GM23338 (cell line): ENCODE data around the gene PPA1. TPM values are rescaled to one million over a fixed set of nuclear protein-coding genes. Genes with fewer than 3 reads are reported as not detected.

Source experiments
- ATAC-seq: fragments of 200-7000 bp; cut with Tn5 transposase; 3 replicates; pipeline ENCODE4 v1.9.1; 2020
- DNase-seq: peaks from one replicate; pipeline ENCODE4 v3.0.0-alpha.2; 2015; ENCODE audit warnings: low spot score
- H2AFZ ChIP-seq: fragments of 200-600 bp; sonication (generic); 2 replicates; pipeline ENCODE4 v1.8.0; 2016; ENCODE audit warnings: antibody characterized with exemption, mild to moderate bottlenecking, moderate library complexity
- H3F3A ChIP-seq: fragments of 200-600 bp; sonication (generic); replicated peaks from 2 replicates; pipeline ENCODE4 v1.8.0; 2017; ENCODE audit warnings: antibody characterized with exemption, mixed run types, low read depth
- H3K27ac ChIP-seq: fragments of 200-600 bp; sonication (generic); 2 replicates; pipeline ENCODE4 v1.6.1; 2016; ENCODE audit warnings: low read depth
- H3K27me3 ChIP-seq: fragments of 200-600 bp; sonication (generic); 2 replicates; pipeline ENCODE4 v1.8.0; 2016; ENCODE audit warnings: mild to moderate bottlenecking, mixed run types, moderate library complexity; ENCODE audit not compliant: insufficient read depth
- H3K36me3 ChIP-seq: fragments of 200-600 bp; sonication (generic); 2 replicates; pipeline ENCODE4 v1.8.0; 2016; ENCODE audit warnings: mild to moderate bottlenecking; ENCODE audit not compliant: insufficient read depth
- H3K4me1 ChIP-seq: fragments of 200-600 bp; sonication (generic); 2 replicates; pipeline ENCODE4 v1.8.0; 2016; ENCODE audit warnings: mild to moderate bottlenecking, moderate library complexity; ENCODE audit not compliant: insufficient read depth
- H3K4me2 ChIP-seq: fragments of 200-600 bp; sonication (generic); 2 replicates; pipeline ENCODE4 v1.7.1; 2017; ENCODE audit warnings: mixed run types
- H3K4me3 ChIP-seq: fragments of 200-600 bp; sonication (generic); 2 replicates; pipeline ENCODE4 v1.6.1; 2016; ENCODE audit warnings: mixed run types
- H3K79me2 ChIP-seq: fragments of 200-600 bp; sonication (generic); replicated peaks from 2 replicates; pipeline ENCODE4 v1.8.0; 2017; ENCODE audit warnings: mild to moderate bottlenecking; ENCODE audit not compliant: insufficient read depth
- H3K9me2 ChIP-seq: fragments of 200-600 bp; sonication (generic); 2 replicates; pipeline ENCODE4 v1.8.0; 2017; ENCODE audit not compliant: insufficient read depth
- H4K20me1 ChIP-seq: fragments of 200-600 bp; sonication (generic); replicated peaks from 2 replicates; pipeline ENCODE4 v1.8.0; 2017; ENCODE audit warnings: mild to moderate bottlenecking; ENCODE audit not compliant: insufficient read depth
- H3K27ac Mint-ChIP-seq: 2 replicates; pipeline ENCODE4 v1.8.0; 2020; ENCODE audit warnings: inconsistent platforms, mild to moderate bottlenecking, moderate library complexity, mixed read lengths
- H3K27me3 Mint-ChIP-seq: 3 replicates; pipeline ENCODE4 v1.8.0; 2022; ENCODE audit warnings: low read depth, mild to moderate bottlenecking, moderate library complexity, mixed read lengths, inconsistent platforms; ENCODE audit not compliant: insufficient read depth, poor library complexity
- H3K36me3 Mint-ChIP-seq: 3 replicates; pipeline ENCODE4 v1.8.0; 2021; ENCODE audit warnings: low read depth, mild to moderate bottlenecking, inconsistent platforms, moderate library complexity, mixed read lengths
- H3K4me1 Mint-ChIP-seq: 3 replicates; pipeline ENCODE4 v1.8.0; 2020; ENCODE audit warnings: mild to moderate bottlenecking, inconsistent platforms, mixed read lengths
- H3K4me3 Mint-ChIP-seq: 3 replicates; pipeline ENCODE4 v1.8.0; 2021; ENCODE audit warnings: moderate library complexity, mild to moderate bottlenecking, inconsistent platforms, mixed read lengths
- H3K9me3 Mint-ChIP-seq: 3 replicates; pipeline ENCODE4 v1.8.0; 2020; ENCODE audit warnings: moderate library complexity, mild to moderate bottlenecking, inconsistent platforms, mixed read lengths
- CREB1 ChIP-seq: fragments of 250-450 bp; sonication (Bioruptor Pico); IDR thresholded peaks from 2 replicates; pipeline ENCODE4 v1.5.0; 2020; ENCODE audit warnings: low read depth, mild to moderate bottlenecking, moderate library complexity
- EZH2 ChIP-seq: fragments of 200-600 bp; sonication (generic); IDR thresholded peaks from one replicate; pipeline ENCODE4 v1.8.0; 2017; ENCODE audit warnings: antibody characterized with exemption, mild to moderate bottlenecking, low read depth; ENCODE audit not compliant: unreplicated experiment
- EZH2phosphoT487 ChIP-seq: fragments of 200-600 bp; sonication (generic); IDR thresholded peaks from one replicate; pipeline ENCODE4 v1.8.1; 2018; ENCODE audit warnings: antibody characterized with exemption; ENCODE audit not compliant: unreplicated experiment
- NANOG ChIP-seq: IDR thresholded peaks from 2 replicates; pipeline ENCODE4 v1.6.1; 2016; ENCODE audit warnings: antibody characterized with exemption, borderline replicate concordance
- POLR2AphosphoS5 ChIP-seq: IDR thresholded peaks from 2 replicates; pipeline ENCODE4 v1.6.1; 2016; ENCODE audit warnings: antibody characterized with exemption, low read depth
- ZNF114 ChIP-seq: fragments of 250-450 bp; sonication (Bioruptor Pico); IDR thresholded peaks from 2 replicates; pipeline ENCODE4 v1.5.0; 2020; ENCODE audit warnings: mild to moderate bottlenecking, moderate library complexity
- ZNF331 ChIP-seq: fragments of 250-450 bp; sonication (Bioruptor Pico); IDR thresholded peaks from 2 replicates; pipeline ENCODE4 v1.5.0; 2020; ENCODE audit warnings: low read depth, mild to moderate bottlenecking, moderate library complexity
- polyA plus RNA-seq: library from polyadenylated mRNA; unstranded; fragments of >200 nt; fragmentation: Nextera tagmentation; extraction: Ambion mirVana; gene quantifications from 2 replicates; pipeline ENCODE4 v1.2.1, GENCODE V29; 2016
- total RNA-seq: library from RNA; depleted of rRNA; stranded (reverse); fragments of >200 nt; shearing (Covaris generic); gene quantifications from 2 replicates; pipeline ENCODE4 v1.2.3, GENCODE V29; 2014
- TF ChIP-seq, protein P1 (sequence below), 2 experiments: fragments of 200-600 bp in 1 of 2; sonication (generic) in 1 of 2; conservative IDR thresholded peaks; 2 replicates each; pipeline versions ENCODE4 v1.5.1 to v1.6.1; 2016 to 2017; ENCODE audit warnings: antibody characterized with exemption in 2 of 2, low read depth in 2 of 2, mild to moderate bottlenecking in 2 of 2, moderate library complexity in 1 of 2
- TF ChIP-seq, protein P2 (sequence below): IDR thresholded peaks from 2 replicates; pipeline ENCODE4 v1.6.1; 2016; ENCODE audit warnings: antibody characterized with exemption
- TF ChIP-seq, protein P3 (sequence below): IDR thresholded peaks from one replicate; pipeline ENCODE4 v1.6.1; 2018; ENCODE audit warnings: antibody characterized with exemption; ENCODE audit not compliant: unreplicated experiment
- TF ChIP-seq, protein P4 (sequence below): fragments of 250-450 bp; sonication (Bioruptor Pico); IDR thresholded peaks from 2 replicates; pipeline ENCODE4 v1.5.0; 2020; ENCODE audit warnings: mild to moderate bottlenecking, moderate library complexity

The PPA1 gene
- total and polyA plus RNA-seq, 2 experiments from 2014 or later: 135 to 228 TPM

DNA sequence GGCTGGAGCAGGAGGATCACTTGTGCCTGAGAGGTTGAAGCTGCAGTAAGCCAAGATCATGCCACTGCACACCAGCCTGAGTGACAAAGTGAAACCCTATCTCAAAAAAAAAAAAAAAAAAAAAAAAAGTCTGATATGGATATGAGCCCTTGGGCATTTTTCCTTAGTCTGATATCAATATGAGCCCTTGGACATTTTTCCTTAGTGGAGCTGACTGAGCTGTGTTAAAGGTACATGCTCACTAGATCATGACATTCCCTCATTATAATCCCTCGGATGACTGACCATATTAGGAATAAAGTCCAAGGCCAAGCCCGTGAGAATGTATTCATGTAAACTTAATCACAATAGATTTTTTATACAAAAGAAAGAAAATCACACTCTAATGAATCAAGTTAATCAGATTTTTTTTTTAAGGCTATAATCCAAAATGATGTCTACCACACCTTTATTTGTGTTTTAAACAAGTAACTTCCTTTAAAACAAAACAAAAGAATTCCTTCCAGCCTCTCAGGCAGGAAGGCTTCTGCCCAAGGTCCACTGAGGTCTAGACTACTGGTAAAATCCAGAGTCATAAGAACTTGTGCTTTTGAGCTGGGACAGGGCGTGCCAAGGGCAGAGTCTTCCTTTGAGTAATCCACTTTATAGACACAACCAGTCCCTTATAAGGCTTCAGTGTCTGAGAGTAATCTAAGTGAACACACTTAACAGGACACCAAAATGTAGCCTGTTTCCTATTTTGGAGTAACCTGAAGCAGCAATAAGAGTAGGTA is 5.5 kb downstream of the PPA1 start (continued):
- no peak for TF ChIP-seq EZH2phosphoT487
- TF ChIP-seq, protein P1, sequence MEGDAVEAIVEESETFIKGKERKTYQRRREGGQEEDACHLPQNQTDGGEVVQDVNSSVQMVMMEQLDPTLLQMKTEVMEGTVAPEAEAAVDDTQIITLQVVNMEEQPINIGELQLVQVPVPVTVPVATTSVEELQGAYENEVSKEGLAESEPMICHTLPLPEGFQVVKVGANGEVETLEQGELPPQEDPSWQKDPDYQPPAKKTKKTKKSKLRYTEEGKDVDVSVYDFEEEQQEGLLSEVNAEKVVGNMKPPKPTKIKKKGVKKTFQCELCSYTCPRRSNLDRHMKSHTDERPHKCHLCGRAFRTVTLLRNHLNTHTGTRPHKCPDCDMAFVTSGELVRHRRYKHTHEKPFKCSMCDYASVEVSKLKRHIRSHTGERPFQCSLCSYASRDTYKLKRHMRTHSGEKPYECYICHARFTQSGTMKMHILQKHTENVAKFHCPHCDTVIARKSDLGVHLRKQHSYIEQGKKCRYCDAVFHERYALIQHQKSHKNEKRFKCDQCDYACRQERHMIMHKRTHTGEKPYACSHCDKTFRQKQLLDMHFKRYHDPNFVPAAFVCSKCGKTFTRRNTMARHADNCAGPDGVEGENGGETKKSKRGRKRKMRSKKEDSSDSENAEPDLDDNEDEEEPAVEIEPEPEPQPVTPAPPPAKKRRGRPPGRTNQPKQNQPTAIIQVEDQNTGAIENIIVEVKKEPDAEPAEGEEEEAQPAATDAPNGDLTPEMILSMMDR (conservative IDR thresholded peaks at IDR 0.05; ENCODE audit: low read depth in 2 of 2): no peak
- TF ChIP-seq ZNF114 (CRISPR knock-in tag): no peak
- no peak for TF ChIP-seq EZH2
- TF ChIP-seq, protein P2, sequence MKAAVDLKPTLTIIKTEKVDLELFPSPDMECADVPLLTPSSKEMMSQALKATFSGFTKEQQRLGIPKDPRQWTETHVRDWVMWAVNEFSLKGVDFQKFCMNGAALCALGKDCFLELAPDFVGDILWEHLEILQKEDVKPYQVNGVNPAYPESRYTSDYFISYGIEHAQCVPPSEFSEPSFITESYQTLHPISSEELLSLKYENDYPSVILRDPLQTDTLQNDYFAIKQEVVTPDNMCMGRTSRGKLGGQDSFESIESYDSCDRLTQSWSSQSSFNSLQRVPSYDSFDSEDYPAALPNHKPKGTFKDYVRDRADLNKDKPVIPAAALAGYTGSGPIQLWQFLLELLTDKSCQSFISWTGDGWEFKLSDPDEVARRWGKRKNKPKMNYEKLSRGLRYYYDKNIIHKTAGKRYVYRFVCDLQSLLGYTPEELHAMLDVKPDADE: no peak
- no peak for TF ChIP-seq CREB1 (CRISPR knock-in tag)
- no peak for TF ChIP-seq NANOG
- no peak for TF ChIP-seq ZNF331 (CRISPR knock-in tag)
- no peak for TF ChIP-seq POLR2AphosphoS5

DNA sequence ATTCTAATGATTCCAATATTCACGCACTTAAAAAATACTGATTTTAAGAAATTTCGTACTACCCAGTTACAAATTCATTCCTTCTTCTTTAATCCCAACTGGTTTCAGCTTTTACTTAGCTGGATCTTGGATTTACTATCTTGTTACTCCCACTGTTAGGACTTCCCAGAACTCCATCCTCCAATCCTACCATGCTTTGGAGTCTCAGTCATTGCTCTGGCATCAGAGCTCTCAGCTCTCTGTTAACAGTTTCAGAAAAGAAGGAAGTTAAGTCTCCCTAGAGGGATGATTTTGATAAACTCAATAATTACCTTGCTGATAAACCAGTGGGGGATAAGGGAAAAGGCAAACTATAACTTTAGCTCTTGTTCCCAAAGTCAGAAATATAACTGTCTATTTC is 9.5 kb downstream of the PPA1 start:
- Histone ChIP-seq H3K27me3 (no peaks in the 10 kb centered on the region), H3K9me2 (no peaks in the 10 kb centered on the region), H3K27ac (no peak overlapping the region), H3K36me3 (no peaks in the 10 kb centered on the region), H3K79me2 (peaks cover 37% of the 10 kb centered on the region), H4K20me1 (peaks cover 15% of the 10 kb centered on the region), H3F3A (0 out of 2 replicates have a peak, but pooled peaks cover 2% of the 10 kb centered on the region), H3K4me2 (no peak overlapping the region), H3K4me3 (no peak overlapping the region), H2AFZ (no peak overlapping the region), H3K4me1 (no peaks in the 10 kb centered on the region)
- Mint-ChIP-seq H3K4me1 (0 out of 3 replicates have a peak, but pooled peaks cover 2% of the 10 kb centered on the region), H3K27ac (no peak overlapping the region), H3K36me3 (peaks cover 6% of the 10 kb centered on the region; the same call in 1 of the 3 replicates), H3K9me3 (no peaks in the 10 kb centered on the region), H3K27me3 (peaks cover 2% of the 10 kb centered on the region), H3K4me3 (no peak overlapping the region)
- ATAC-seq (no peak), DNase-seq (no peak)
- TF ChIP-seq, protein P3, sequence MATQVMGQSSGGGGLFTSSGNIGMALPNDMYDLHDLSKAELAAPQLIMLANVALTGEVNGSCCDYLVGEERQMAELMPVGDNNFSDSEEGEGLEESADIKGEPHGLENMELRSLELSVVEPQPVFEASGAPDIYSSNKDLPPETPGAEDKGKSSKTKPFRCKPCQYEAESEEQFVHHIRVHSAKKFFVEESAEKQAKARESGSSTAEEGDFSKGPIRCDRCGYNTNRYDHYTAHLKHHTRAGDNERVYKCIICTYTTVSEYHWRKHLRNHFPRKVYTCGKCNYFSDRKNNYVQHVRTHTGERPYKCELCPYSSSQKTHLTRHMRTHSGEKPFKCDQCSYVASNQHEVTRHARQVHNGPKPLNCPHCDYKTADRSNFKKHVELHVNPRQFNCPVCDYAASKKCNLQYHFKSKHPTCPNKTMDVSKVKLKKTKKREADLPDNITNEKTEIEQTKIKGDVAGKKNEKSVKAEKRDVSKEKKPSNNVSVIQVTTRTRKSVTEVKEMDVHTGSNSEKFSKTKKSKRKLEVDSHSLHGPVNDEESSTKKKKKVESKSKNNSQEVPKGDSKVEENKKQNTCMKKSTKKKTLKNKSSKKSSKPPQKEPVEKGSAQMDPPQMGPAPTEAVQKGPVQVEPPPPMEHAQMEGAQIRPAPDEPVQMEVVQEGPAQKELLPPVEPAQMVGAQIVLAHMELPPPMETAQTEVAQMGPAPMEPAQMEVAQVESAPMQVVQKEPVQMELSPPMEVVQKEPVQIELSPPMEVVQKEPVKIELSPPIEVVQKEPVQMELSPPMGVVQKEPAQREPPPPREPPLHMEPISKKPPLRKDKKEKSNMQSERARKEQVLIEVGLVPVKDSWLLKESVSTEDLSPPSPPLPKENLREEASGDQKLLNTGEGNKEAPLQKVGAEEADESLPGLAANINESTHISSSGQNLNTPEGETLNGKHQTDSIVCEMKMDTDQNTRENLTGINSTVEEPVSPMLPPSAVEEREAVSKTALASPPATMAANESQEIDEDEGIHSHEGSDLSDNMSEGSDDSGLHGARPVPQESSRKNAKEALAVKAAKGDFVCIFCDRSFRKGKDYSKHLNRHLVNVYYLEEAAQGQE: no peak
- TF ChIP-seq EZH2phosphoT487: no peak
- TF ChIP-seq, protein P4, sequence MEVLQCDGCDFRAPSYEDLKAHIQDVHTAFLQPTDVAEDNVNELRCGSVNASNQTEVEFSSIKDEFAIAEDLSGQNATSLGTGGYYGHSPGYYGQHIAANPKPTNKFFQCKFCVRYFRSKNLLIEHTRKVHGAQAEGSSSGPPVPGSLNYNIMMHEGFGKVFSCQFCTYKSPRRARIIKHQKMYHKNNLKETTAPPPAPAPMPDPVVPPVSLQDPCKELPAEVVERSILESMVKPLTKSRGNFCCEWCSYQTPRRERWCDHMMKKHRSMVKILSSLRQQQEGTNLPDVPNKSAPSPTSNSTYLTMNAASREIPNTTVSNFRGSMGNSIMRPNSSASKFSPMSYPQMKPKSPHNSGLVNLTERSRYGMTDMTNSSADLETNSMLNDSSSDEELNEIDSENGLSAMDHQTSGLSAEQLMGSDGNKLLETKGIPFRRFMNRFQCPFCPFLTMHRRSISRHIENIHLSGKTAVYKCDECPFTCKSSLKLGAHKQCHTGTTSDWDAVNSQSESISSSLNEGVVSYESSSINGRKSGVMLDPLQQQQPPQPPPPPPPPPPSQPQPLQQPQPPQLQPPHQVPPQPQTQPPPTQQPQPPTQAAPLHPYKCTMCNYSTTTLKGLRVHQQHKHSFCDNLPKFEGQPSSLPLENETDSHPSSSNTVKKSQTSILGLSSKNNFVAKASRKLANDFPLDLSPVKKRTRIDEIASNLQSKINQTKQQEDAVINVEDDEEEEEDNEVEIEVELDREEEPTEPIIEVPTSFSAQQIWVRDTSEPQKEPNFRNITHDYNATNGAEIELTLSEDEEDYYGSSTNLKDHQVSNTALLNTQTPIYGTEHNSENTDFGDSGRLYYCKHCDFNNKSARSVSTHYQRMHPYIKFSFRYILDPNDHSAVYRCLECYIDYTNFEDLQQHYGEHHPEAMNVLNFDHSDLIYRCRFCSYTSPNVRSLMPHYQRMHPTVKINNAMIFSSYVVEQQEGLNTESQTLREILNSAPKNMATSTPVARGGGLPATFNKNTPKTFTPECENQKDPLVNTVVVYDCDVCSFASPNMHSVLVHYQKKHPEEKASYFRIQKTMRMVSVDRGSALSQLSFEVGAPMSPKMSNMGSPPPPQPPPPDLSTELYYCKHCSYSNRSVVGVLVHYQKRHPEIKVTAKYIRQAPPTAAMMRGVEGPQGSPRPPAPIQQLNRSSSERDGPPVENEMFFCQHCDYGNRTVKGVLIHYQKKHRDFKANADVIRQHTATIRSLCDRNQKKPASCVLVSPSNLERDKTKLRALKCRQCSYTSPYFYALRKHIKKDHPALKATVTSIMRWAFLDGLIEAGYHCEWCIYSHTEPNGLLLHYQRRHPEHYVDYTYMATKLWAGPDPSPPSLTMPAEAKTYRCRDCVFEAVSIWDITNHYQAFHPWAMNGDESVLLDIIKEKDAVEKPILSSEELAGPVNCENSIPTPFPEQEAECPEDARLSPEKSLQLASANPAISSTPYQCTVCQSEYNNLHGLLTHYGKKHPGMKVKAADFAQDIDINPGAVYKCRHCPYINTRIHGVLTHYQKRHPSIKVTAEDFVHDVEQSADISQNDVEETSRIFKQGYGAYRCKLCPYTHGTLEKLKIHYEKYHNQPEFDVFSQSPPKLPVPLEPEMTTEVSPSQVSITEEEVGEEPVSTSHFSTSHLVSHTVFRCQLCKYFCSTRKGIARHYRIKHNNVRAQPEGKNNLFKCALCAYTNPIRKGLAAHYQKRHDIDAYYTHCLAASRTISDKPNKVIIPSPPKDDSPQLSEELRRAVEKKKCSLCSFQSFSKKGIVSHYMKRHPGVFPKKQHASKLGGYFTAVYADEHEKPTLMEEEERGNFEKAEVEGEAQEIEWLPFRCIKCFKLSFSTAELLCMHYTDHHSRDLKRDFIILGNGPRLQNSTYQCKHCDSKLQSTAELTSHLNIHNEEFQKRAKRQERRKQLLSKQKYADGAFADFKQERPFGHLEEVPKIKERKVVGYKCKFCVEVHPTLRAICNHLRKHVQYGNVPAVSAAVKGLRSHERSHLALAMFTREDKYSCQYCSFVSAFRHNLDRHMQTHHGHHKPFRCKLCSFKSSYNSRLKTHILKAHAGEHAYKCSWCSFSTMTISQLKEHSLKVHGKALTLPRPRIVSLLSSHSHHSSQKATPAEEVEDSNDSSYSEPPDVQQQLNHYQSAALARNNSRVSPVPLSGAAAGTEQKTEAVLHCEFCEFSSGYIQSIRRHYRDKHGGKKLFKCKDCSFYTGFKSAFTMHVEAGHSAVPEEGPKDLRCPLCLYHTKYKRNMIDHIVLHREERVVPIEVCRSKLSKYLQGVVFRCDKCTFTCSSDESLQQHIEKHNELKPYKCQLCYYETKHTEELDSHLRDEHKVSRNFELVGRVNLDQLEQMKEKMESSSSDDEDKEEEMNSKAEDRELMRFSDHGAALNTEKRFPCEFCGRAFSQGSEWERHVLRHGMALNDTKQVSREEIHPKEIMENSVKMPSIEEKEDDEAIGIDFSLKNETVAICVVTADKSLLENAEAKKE (CRISPR knock-in tag): no peak
